HG03575 (cell line): ENCODE results near the gene PCDHGB3.
"Not testable (repeated sequence)": the region's sequence is repeated elsewhere in the genome, so short reads cannot be mapped to it uniquely, and the experiment has no call there.

Experiments
- ATAC-seq: cut with Tn5 transposase; IDR thresholded peaks from one replicate; pipeline ENCODE4 v1.9.1; 2021; ENCODE audit not compliant: unreplicated experiment, insufficient number of reproducible peaks, low FRiP score; ENCODE audit errors: extremely low read depth

The PCDHGB3 gene

GRCh38 chr5:141369994-141370848, at the start of gene PCDHGB3:
Gene PCDHGB3 (plus strand): TSS chr5:141370242. CDS start chr5:141370395, 153 bp downstream.
- peak; percentile 63 for ATAC-seq

DNA sequence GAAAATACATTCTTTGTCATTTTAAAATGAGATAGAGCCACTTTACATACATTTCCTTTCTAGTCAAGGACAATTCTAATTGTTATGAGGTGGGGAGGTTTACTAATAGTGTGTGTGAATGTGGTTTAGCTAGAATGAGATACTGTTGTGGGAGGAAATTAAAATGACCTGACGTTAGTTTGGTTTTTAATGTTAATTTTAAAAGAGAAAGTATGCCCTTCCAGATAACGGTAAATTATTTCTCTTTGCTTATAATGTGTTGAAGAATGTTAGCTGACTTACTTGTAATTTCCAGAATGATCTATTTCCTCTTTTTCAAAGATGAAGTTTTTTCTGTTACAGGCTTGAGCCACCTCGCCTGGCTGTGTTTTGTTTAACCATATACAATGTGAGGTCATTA, 47.8 kb upstream of the PCDHGB3 start:
- ATAC-seq = no peak

- peak; percentile 66 for ATAC-seq
Observed at GRCh38 chr5:141326088-141326854, 43.8 kb upstream of the PCDHGB3 start.

GRCh38 chr5:141328231-141328630, 41.8 kb upstream of the PCDHGB3 start:
- ATAC-seq = no peak

DNA sequence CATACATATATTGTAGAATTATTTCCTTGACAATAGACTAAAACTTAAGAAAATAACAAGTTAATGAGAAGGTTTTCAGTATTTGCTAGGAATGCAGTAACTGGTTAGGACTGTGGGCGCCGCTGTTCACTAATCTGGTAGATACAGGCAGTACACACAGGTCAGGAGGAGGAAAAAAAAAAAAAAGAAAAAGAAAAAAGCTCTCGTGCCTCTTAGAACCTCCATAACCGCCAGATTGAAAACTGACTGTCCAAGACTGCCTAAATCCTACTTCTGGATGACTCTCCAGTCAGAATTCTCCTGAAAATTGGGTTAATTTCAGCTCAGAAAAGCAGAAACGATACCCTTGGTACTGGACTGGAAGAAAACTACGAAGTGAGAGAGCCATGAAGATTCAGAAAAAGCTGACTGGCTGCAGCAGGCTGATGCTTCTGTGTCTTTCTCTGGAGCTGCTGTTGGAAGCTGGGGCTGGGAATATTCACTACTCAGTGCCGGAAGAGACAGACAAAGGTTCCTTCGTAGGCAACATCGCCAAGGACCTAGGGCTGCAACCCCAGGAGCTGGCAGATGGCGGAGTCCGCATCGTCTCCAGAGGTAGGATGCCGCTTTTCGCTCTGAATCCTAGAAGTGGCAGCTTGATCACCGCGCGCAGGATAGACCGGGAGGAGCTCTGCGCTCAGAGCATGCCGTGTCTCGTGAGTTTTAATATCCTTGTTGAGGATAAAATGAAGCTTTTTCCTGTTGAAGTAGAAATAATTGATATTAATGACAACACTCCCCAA, 39.6 kb upstream of the PCDHGB3 start, which contains the start of gene PCDHGA1:
Gene PCDHGA1, plus strand, starts transcription at position 216 of the 782 bp plus-strand sequence.
- no peak for ATAC-seq

DNA sequence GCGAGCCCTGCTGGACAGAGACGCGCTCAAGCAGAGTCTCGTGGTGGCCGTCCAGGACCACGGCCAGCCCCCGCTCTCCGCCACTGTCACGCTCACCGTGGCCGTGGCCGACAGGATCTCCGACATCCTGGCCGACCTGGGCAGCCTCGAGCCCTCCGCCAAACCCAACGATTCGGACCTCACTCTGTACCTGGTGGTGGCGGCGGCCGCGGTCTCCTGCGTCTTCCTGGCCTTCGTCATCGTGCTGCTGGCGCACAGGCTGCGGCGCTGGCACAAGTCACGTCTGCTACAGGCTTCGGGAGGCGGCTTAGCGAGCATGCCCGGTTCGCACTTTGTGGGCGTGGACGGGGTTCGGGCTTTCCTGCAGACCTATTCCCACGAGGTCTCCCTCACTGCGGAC, 37.5 kb upstream of the PCDHGB3 start:
- ATAC-seq = not testable (repeated sequence)

DNA sequence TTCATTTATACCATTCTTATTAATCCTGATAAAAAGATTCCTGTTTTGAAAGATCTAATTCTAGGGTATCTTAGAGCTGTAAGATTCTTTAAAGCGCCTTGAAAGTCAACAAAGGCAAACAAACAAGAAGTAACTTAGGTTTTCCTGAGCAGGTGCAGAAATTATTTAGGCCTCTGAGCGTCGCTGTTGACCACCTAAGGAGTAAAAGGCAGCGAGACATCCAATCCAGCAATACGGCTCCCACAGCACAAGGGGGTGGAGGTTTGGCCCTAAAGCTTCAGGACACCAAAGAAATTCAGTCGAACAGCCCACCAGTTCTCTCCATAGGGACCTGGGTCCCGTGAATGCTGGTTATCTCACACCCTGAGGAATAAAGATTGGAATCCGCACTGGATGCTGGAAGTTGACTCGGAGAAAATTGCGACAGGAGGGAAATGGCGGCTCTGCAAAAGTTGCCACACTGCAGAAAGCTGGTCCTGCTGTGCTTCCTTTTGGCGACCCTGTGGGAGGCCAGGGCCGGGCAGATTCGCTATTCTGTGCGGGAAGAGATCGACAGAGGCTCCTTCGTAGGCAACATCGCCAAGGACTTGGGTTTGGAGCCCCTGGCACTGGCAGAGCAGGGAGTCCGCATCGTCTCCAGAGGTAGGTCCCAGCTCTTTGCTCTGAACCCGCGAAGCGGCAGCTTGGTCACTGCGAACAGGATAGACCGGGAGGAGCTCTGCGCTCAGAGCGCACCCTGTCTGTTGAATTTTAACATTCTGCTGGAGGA, 31.3 kb upstream of the PCDHGB3 start, which contains the start of gene PCDHGA2:
Gene PCDHGA2, plus strand, starts transcription at position 223 of the 769 bp plus-strand sequence.
- no peak for ATAC-seq

- ATAC-seq = not testable (repeated sequence)
Observed at GRCh38 chr5:141340781-141341354, 29.2 kb upstream of the PCDHGB3 start.

GRCh38 chr5:141342773-141343172, 27.3 kb upstream of the PCDHGB3 start:
- ATAC-seq = no peak

- ATAC-seq = no peak
Observed at GRCh38 chr5:141343242-141343952, 26.6 kb upstream of the PCDHGB3 start, which contains the start of gene PCDHGA3. Gene PCDHGA3 (plus strand): TSS chr5:141343829. CDS start chr5:141344034, 205 bp downstream.

- ATAC-seq = no peak
Observed at GRCh38 chr5:141343953-141344463, 26.0 kb upstream of the PCDHGB3 start.

DNA sequence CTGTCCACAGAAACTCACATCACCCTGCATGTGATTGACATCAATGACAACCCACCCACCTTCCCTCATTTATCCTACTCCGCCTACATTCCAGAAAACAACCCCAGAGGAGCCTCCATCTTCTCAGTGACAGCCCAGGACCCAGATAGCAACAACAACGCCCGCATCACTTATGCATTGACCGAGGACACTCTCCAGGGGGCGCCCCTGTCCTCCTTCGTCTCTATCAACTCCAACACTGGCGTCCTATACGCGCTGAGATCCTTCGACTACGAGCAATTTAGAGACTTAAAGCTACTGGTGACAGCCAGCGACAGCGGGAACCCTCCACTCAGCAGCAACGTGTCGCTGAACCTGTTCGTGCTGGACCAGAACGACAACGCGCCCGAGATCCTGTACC, 24.7 kb upstream of the PCDHGB3 start:
- ATAC-seq = no peak

DNA sequence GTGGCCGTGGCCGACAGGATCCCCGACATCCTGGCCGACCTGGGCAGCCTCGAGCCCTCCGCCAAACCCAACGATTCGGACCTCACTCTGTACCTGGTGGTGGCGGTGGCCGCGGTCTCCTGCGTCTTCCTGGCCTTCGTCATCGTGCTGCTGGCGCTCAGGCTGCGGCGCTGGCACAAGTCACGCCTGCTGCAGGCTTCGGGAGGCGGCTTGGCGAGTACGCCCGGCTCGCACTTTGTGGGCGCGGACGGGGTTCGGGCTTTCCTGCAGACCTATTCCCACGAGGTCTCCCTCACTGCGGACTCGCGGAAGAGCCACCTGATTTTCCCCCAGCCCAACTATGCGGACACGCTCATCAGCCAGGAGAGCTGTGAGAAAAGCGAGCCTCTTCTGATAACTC, 24.0 kb upstream of the PCDHGB3 start:
- not testable (repeated sequence) for ATAC-seq

- ATAC-seq = no peak
Observed at GRCh38 chr5:141349917-141350619, 20.0 kb upstream of the PCDHGB3 start, which contains the start of gene PCDHGB1. Gene PCDHGB1 (plus strand): TSS chr5:141350099. CDS start chr5:141350261, 162 bp downstream.

DNA sequence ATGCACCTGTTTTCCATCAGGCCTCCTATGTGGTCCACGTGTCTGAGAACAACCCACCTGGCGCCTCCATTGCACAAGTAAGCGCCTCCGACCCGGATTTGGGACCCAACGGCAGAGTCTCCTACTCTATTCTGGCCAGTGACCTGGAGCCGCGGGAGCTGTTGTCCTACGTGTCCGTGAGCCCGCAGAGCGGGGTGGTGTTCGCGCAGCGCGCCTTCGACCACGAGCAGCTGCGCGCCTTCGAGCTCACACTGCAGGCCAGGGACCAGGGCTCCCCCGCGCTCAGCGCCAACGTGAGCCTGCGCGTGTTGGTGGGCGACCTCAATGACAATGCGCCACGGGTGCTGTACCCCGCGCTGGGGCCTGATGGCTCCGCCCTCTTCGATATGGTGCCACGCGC, 18.5 kb upstream of the PCDHGB3 start:
- no peak for ATAC-seq

DNA sequence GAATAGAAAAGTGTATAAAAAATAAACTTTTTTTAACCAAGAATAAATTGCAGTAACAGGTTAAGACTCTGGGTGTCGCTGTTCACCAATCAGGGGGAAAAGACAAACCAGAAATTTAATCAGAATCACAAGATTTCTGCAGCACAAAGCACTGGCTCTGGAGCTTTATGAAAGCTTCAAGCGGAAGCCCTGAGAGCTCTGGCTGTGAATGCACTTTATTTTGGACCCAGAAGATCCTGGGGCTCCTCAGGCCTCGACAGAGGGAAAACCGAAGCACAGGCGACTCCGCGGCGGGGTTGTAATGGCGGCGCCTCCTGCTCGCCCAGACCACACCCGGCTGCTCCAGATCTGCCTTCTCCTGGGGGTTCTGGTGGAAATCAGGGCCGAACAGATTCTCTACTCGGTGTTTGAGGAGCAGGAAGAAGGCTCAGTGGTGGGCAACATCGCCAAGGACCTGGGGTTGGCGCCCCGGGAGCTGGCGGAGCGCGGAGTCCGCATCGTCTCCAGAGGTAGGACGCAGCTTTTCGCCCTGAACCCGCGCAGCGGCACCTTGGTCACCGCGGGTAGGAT, 15.1 kb upstream of the PCDHGB3 start, which contains the start of gene PCDHGA4:
Gene PCDHGA4, plus strand, starts transcription at position 122 of the 570 bp plus-strand sequence. Its CDS starts 87 bp downstream, at position 209.
- no peak for ATAC-seq
